ENCODE data around the gene ZNF429. TPM values are rescaled to one million over a fixed set of nuclear protein-coding genes. Genes with fewer than 3 reads are reported as not detected.
"Not testable (repeated sequence)": the region's sequence is repeated elsewhere in the genome, so short reads cannot be mapped to it uniquely, and the experiment has no call there.

Gene ZNF429
- total RNA-seq, 1 donor from 2014 or later: 21.1 TPM

- Mint-ChIP-seq H3K4me1 (peaks cover 5% of the 10 kb centered on the region), H3K36me3 (no peaks in the 10 kb centered on the region), H3K27me3 (ENCODE audit: low read depth) (no peaks in the 10 kb centered on the region), H3K27ac (no peak overlapping the region), H3K9me3 (peaks cover 25% of the 10 kb centered on the region), H3K4me3 (no peak overlapping the region)
- TF ChIP-seq, protein P1, sequence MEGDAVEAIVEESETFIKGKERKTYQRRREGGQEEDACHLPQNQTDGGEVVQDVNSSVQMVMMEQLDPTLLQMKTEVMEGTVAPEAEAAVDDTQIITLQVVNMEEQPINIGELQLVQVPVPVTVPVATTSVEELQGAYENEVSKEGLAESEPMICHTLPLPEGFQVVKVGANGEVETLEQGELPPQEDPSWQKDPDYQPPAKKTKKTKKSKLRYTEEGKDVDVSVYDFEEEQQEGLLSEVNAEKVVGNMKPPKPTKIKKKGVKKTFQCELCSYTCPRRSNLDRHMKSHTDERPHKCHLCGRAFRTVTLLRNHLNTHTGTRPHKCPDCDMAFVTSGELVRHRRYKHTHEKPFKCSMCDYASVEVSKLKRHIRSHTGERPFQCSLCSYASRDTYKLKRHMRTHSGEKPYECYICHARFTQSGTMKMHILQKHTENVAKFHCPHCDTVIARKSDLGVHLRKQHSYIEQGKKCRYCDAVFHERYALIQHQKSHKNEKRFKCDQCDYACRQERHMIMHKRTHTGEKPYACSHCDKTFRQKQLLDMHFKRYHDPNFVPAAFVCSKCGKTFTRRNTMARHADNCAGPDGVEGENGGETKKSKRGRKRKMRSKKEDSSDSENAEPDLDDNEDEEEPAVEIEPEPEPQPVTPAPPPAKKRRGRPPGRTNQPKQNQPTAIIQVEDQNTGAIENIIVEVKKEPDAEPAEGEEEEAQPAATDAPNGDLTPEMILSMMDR (IDR thresholded peaks at IDR 0.05; ENCODE audit: unreplicated experiment): no peak
- no peak for DNase-seq (ENCODE audit: low spot score in 2 of 2, unreplicated experiment in 2 of 2)
These were observed 87.6 kb downstream of the ZNF429 start for GRCh38 chr19:21593008-21593481.

GRCh38 chr19:21593502-21593901, 88.1 kb downstream of the ZNF429 start:
- TF ChIP-seq, protein P1 (IDR thresholded peaks at IDR 0.05; ENCODE audit: unreplicated experiment): no peak
- H3K27ac Mint-ChIP-seq: no peak overlapping the region
- DNase-seq (ENCODE audit: low spot score in 2 of 2, unreplicated experiment in 2 of 2): no peak
- peaks cover 5% of the 10 kb centered on the region for H3K4me1 Mint-ChIP-seq
- peaks cover 25% of the 10 kb centered on the region for H3K9me3 Mint-ChIP-seq
- no peaks in the 10 kb centered on the region for H3K27me3 Mint-ChIP-seq (ENCODE audit: low read depth)
- H3K36me3 Mint-ChIP-seq: no peaks in the 10 kb centered on the region
- no peak overlapping the region for H3K4me3 Mint-ChIP-seq

DNA sequence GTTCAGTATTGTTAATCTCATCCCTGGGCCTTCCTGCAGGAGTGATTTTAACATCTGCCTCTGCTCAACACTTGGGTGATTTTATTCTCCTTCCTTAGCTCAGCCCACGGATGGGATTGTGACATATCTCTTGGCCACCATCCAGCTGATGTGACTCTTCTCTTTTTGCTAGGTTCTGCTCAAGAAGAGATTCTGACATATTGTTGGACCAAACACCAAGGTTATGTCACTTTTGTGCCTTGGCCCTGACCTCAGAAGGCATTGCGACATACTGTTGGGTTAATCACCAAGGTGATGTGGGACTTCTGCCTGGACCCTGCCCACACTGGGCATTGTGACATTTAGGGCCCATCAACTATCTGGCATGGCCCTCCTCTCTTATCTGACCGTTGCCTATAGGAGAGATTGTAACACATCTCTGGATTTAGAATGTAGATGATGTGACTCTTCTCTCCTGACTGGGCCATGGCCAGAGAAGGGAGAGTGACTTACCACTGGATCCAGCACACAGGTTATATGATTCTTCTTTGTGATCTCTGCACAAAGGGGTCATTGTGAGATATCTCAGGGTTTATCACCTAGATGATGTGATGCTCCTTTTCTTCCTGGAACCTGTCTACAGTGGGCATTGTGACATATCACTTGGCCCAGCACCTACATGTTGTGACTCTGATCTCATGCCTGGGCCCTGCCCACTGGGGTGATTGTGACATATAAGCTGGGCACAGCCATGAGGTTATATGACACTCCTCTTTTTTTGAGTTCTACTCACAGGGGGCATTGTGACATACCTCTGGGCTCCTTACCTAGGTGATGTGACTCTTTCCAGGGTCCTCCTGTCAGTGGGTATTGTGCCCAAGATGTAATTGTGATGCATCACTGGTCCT, 88.8 kb downstream of the ZNF429 start:
- H3K4me1 Mint-ChIP-seq: peaks cover 5% of the 10 kb centered on the region

DNA sequence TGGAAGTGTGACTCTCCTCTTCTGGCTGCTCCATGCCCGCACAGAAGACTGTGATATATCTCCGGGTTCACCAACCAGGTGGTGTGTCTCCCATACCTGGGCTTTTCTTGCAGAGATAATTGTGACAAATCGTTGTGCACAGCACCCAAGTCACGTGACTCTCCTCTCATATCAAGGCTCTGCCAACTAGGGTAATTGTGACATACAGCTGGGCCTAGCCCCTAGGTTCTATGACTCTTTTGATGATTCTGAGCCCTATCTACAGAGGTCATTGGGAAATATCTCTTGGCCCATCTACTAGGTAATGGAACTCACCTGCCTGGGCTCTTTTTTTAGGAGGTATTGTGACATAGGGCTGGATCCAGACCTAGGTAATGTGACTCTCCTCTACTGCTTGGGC, 89.8 kb downstream of the ZNF429 start:
- H3K27ac Mint-ChIP-seq: no peak overlapping the region
- TF ChIP-seq, protein P1 (IDR thresholded peaks at IDR 0.05; ENCODE audit: unreplicated experiment): no peak
- peaks cover 22% of the 10 kb centered on the region for H3K9me3 Mint-ChIP-seq
- peaks cover 5% of the 10 kb centered on the region for H3K4me1 Mint-ChIP-seq
- no peaks in the 10 kb centered on the region for H3K36me3 Mint-ChIP-seq
- no peak for DNase-seq (ENCODE audit: low spot score in 2 of 2, unreplicated experiment in 2 of 2)
- no peak overlapping the region for H3K4me3 Mint-ChIP-seq
- H3K27me3 Mint-ChIP-seq (ENCODE audit: low read depth): no peaks in the 10 kb centered on the region

More for the DNA sequence above, 88.8 kb downstream of the ZNF429 start:
- TF ChIP-seq, protein P1 (IDR thresholded peaks at IDR 0.05; ENCODE audit: unreplicated experiment): no peak
- H3K27me3 Mint-ChIP-seq (ENCODE audit: low read depth): no peaks in the 10 kb centered on the region
- peaks cover 27% of the 10 kb centered on the region for H3K9me3 Mint-ChIP-seq
- H3K27ac Mint-ChIP-seq: no peak overlapping the region
- DNase-seq (ENCODE audit: low spot score in 2 of 2, unreplicated experiment in 2 of 2): no peak
- no peaks in the 10 kb centered on the region for H3K36me3 Mint-ChIP-seq
- no peak overlapping the region for H3K4me3 Mint-ChIP-seq

DNA sequence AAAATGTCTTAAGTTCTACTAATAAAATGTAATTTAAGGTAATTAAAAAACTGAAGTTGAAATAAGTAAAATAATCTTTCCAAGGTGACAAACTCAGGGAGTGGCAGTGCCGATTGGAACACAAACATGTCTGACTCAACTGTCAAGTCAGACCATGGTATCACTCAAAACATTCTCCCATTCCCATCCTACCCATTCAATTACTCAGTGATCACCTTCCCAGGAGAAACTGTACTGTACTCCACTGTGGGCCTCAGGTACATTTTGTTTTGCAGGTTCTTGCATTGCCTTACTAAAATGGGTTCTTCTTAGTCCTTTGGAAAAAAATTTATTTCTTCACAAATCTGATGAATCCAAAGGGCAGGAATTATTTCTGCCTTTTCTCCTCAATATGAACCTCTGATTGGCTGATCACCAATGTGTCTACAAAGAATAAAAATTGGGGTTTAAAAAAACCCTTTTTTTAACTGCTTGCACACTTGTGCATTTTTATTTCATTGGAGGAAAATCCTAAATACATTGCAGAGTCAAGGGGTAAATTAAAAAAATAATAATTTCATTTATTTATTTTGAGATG, 96.8 kb downstream of the ZNF429 start:
- Mint-ChIP-seq H3K27ac (peak overlapping the region; percentile 97), H3K9me3 (peaks cover 23% of the 10 kb centered on the region)

DNA sequence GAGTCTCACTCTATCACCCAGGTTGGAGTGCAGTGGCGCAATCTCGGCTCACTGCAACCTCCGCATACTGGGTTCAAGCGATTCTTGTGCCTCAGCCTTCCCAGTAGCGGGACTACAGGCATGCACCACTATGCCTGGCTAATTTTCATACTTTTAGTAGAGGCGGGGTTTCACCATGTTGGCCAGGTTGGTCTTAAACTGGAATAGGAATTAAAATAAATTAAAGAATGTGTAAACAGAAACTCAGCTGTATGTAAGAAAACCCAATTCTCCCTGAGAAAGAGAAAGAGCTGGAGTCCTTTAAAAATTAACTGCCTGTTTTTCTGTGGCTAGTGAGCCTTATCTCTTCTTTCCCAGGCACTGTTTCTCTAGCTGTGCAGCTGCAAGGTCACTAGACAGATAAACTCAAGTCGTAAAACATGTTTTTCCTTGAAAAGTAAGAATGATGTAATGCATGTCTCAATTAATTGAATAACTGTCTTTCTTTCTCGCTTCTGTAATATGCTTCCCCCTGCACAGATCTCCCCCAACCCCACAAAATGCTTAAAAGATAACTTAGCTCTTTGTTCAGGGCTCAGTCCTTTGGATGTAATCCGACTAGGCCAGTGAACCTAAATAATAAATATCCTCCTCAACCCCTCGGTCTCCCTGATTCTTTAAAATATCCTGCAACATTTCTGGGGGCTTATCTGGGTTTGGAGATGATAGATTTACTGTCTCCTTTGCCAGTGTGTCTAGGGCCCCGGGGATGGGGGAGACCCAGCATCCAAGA, 97.4 kb downstream of the ZNF429 start:
- Mint-ChIP-seq H3K4me1 (peaks cover 52% of the 10 kb centered on the region), H3K27ac (peak overlapping the region; percentile 97), H3K4me3 (peak overlapping the region; percentile 15), H3K9me3 (peaks cover 23% of the 10 kb centered on the region)
- DNase-seq (ENCODE audit: low spot score in 2 of 2, unreplicated experiment in 2 of 2); H3K27me3 Mint-ChIP-seq (ENCODE audit: low read depth); H3K36me3 Mint-ChIP-seq: not testable (repeated sequence)

More for the DNA sequence above, 96.8 kb downstream of the ZNF429 start:
- DNase-seq (ENCODE audit: low spot score in 2 of 2, unreplicated experiment in 2 of 2): no peak
- Mint-ChIP-seq H3K36me3 (no peaks in the 10 kb centered on the region), H3K4me1 (peaks cover 46% of the 10 kb centered on the region), H3K27me3 (ENCODE audit: low read depth) (no peaks in the 10 kb centered on the region), H3K4me3 (no peak overlapping the region)
- TF ChIP-seq, protein P1 (IDR thresholded peaks at IDR 0.05; ENCODE audit: unreplicated experiment): no peak
